B cell (primary cell): ENCODE measurements around the gene LDLRAD2.

Source experiments
- CTCF ChIP-seq: fragments of 200-600 bp; IDR thresholded peaks from one replicate; pipeline ENCODE4 v1.8.0; 2022; ENCODE audit warnings: antibody characterized with exemption, mild to moderate bottlenecking
- EZH2 ChIP-seq: IDR thresholded peaks from 2 replicates; pipeline ENCODE4 v1.6.1; 2012; ENCODE audit warnings: borderline replicate concordance, low read depth, mild to moderate bottlenecking, moderate library complexity, low read length; ENCODE audit not compliant: insufficient read depth, poor library complexity, severe bottlenecking

GRCh38 chr1:21836729-21837128 lies 24.7 kb downstream of the LDLRAD2 start:
- TF ChIP-seq CTCF (no peak), EZH2 (no peak)
